Stomach (tissue), 9 donors: ENCODE data around the gene FAR1. TPM values are rescaled to one million over a fixed set of nuclear protein-coding genes. Genes with fewer than 3 reads are reported as not detected.

Experiments used
- DNase-seq, 2 donors: peaks; one replicate each; pipeline versions ENCODE4 v3.0.0 to v3.0.0-alpha.2; 2013 to 2019
- H3K27ac ChIP-seq, 5 donors: fragments of 200-600 bp in 4 of 5; sonication (generic) in 4 of 5; one replicate each; pipeline ENCODE4 v1.5.1; 2013 to 2019; ENCODE audit warnings: mild to moderate bottlenecking in 1 of 5, moderate library complexity in 1 of 5
- H3K27me3 ChIP-seq, 3 donors: fragments of 200-600 bp; sonication (generic); one replicate each; pipeline ENCODE4 v1.5.1; 2017 to 2019; ENCODE audit warnings: mixed run types in 1 of 3
- H3K36me3 ChIP-seq, 4 donors: fragments of 200-600 bp; sonication (generic); 1 replicate in 3 of 4; 2 replicates in 1 of 4; pipeline ENCODE4 v1.5.1; 2016 to 2019
- H3K4me1 ChIP-seq, 4 donors: fragments of 200-600 bp; sonication (generic); one replicate each; pipeline ENCODE4 v1.5.1; 2016 to 2019
- H3K4me3 ChIP-seq, 4 donors: fragments of 200-600 bp; sonication (generic) in 3 of 4; one replicate each; pipeline ENCODE4 v1.5.1; 2016 to 2019; ENCODE audit warnings: mild to moderate bottlenecking in 1 of 4
- H3K9me3 ChIP-seq, 4 donors: fragments of 200-600 bp; sonication (generic); one replicate each; pipeline ENCODE4 v1.5.1; 2016 to 2019
- CTCF ChIP-seq, 7 experiments: fragments of 450-650 bp in 4 of 7; fragments of 200-600 bp in 3 of 7; sonication (generic) in 3 of 7; IDR thresholded peaks; one replicate each; pipeline ENCODE4 v1.5.1; 2016 to 2019; ENCODE audit warnings: antibody characterized with exemption in 7 of 7, control low read depth in 2 of 7, mild to moderate bottlenecking in 1 of 7
- EP300 ChIP-seq: sonication (generic); formaldehyde crosslinking; IDR thresholded peaks from one replicate; pipeline ENCODE4 v1.6.1; 2017; ENCODE audit warnings: antibody characterized with exemption
- POLR2A ChIP-seq, 4 donors: fragments of 450-650 bp; IDR thresholded peaks; one replicate each; pipeline ENCODE4 v1.6.1; 2016; ENCODE audit warnings: antibody characterized with exemption in 4 of 4, control low read depth in 2 of 4, mild to moderate bottlenecking in 1 of 4, moderate library complexity in 1 of 4
- POLR2AphosphoS5 ChIP-seq, 3 donors: sonication (generic); formaldehyde crosslinking; IDR thresholded peaks; one replicate each; pipeline ENCODE4 v1.6.1; 2016; ENCODE audit warnings: antibody characterized with exemption in 3 of 3
- WGBS, 5 donors: extraction: QIAGEN DNeasy Blood & Tissue Kit in 3 of 5; methylation state at CpG; one replicate each; pipeline versions ENCODE4 v1.1.5 to v1.1.7; 2013 to 2018; 5-methylcytosine and 5-hydroxymethylcytosine counted together
- intact Hi-C: fragments of 100-400 bp; cut with DNase I; formaldehyde crosslinking; loops from one replicate; pipeline ENCODE4 v1.15.1; 2023; ENCODE audit warnings: low total_unique reads
- polyA plus RNA-seq, 3 donors: library from polyadenylated mRNA; stranded (reverse); fragments of 200-250 nt; gene quantifications; one replicate each; pipeline ENCODE4 v1.2.3, GENCODE V29; 2013
- total RNA-seq, 5 donors: library from RNA; depleted of rRNA; stranded (reverse); fragments of >200 nt; gene quantifications; one replicate each; pipeline versions ENCODE4 v1.1.0 to v1.2.3, GENCODE V29; 2014 to 2016
- donor health status: healthy with polysubstance abuse.
- donor health status: Bipolar disorder and iron deficiency.
- donor health status: healthy.

Gene FAR1
- total and polyA plus RNA-seq, 8 donors = 27.0 to 374 (median 90.7) TPM

GRCh38 chr11:13761250-13761649 is 92.8 kb downstream of the FAR1 start:
- intact Hi-C loops = no loop called here
- no peak overlapping the region for H3K27ac ChIP-seq
- no peaks in the 10 kb centered on the region for H3K27me3 ChIP-seq
- TF ChIP-seq CTCF (IDR thresholded peaks at IDR 0.05) (no peak), EP300 (no peak), POLR2AphosphoS5 (IDR thresholded peaks at IDR 0.05) (no peak), POLR2A (IDR thresholded peaks at IDR 0.05) (no peak)
- 81 to 94% (median 90%) methylated on average over 2 of the region's 2 CpGs for WGBS, 5 donors
- H3K9me3 ChIP-seq = no peaks in the 10 kb centered on the region
- no peak overlapping the region for H3K4me3 ChIP-seq
- H3K4me1 ChIP-seq = no peaks in the 10 kb centered on the region
- DNase-seq = no peak
- no peaks in the 10 kb centered on the region for H3K36me3 ChIP-seq

- no peak for DNase-seq
- Histone ChIP-seq H3K4me3 (no peak overlapping the region), H3K27me3 (no peaks in the 10 kb centered on the region), H3K27ac (no peak overlapping the region), H3K9me3 (no peaks in the 10 kb centered on the region), H3K4me1 (no peaks in the 10 kb centered on the region), H3K36me3 (no peaks in the 10 kb centered on the region)
- intact Hi-C loops = no loop called here
- 69 to 91% (median 83%) methylated on average over 2 of the region's 2 CpGs for WGBS, 5 donors
- TF ChIP-seq POLR2AphosphoS5 (IDR thresholded peaks at IDR 0.05) (no peak), CTCF (IDR thresholded peaks at IDR 0.05) (no peak), POLR2A (IDR thresholded peaks at IDR 0.05) (no peak), EP300 (no peak)
Measured at GRCh38 chr11:13761716-13762115, 93.2 kb downstream of the FAR1 start.

- H3K27me3 ChIP-seq = no peaks in the 10 kb centered on the region
- H3K27ac ChIP-seq = no peak overlapping the region
- intact Hi-C loops = no loop called here
- H3K36me3 ChIP-seq = no peaks in the 10 kb centered on the region
- 75 to 85% (median 80%) methylated on average over 4 of the region's 4 CpGs for WGBS, 5 donors
- TF ChIP-seq POLR2A (IDR thresholded peaks at IDR 0.05) = no peak
- TF ChIP-seq POLR2AphosphoS5 (IDR thresholded peaks at IDR 0.05) = no peak
- no peak for TF ChIP-seq EP300
- TF ChIP-seq CTCF (IDR thresholded peaks at IDR 0.05) = no peak
- DNase-seq = no peak
- H3K4me3 ChIP-seq = no peak overlapping the region
- H3K9me3 ChIP-seq = no peaks in the 10 kb centered on the region
- H3K4me1 ChIP-seq = no peaks in the 10 kb centered on the region
Measured at GRCh38 chr11:13762718-13763117, 94.2 kb downstream of the FAR1 start.

DNA sequence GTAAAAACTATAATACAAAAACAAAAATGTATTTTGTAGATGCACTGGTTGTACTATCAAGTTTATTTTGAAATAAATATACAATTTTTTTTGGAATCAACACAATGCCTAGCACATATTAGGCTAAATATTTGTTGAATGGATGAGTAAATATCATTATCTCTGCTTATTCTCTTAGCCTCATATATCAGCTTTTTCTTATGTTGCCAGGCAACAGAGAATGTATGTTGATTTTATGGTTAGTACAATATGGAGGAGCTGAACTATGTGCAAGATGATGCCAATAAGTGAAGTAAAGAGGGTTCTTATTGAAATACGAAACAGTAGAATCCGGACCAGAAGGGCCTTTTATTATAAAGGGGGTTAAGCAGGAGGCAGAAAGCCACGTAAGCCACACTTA is 94.9 kb downstream of the FAR1 start:
- intact Hi-C loops = no loop called here
- DNase-seq = peak in 1 of 2 donors; percentile 16
- Histone ChIP-seq H3K9me3 (no peaks in the 10 kb centered on the region), H3K27ac (no peak overlapping the region), H3K4me3 (no peak overlapping the region), H3K4me1 (no peaks in the 10 kb centered on the region), H3K36me3 (no peaks in the 10 kb centered on the region), H3K27me3 (no peaks in the 10 kb centered on the region)
- TF ChIP-seq POLR2AphosphoS5 (IDR thresholded peaks at IDR 0.05) = no peak
- TF ChIP-seq CTCF (IDR thresholded peaks at IDR 0.05) = no peak
- no peak for TF ChIP-seq POLR2A (IDR thresholded peaks at IDR 0.05)
- no peak for TF ChIP-seq EP300
- WGBS, 5 donors = 29 to 59% (median 41%) methylated on average over 3 of the region's 3 CpGs
